ENCODE data around the gene SART3. TPM values are rescaled to one million over a fixed set of nuclear protein-coding genes. Genes with fewer than 3 reads are reported as not detected.

SART3 gene
- total and polyA plus RNA-seq, 2 of the 13 experiments (the other 11 are each of a cell fraction or from before 2014, with no cell fraction given), result 16.1 to 69.9 TPM

GRCh38 chr12:108479364-108480070 lies 81.5 kb downstream of the SART3 start (continued):
- TF ChIP-seq ZKSCAN8 (CRISPR knock-in tag; IDR thresholded peaks at IDR 0.05; ENCODE audit: borderline replicate concordance) (no peak), ZFP1 (CRISPR knock-in tag; IDR thresholded peaks at IDR 0.05) (no peak), PAX8 (CRISPR knock-in tag; IDR thresholded peaks at IDR 0.05; ENCODE audit: borderline replicate concordance) (no peak), ETV6 (CRISPR knock-in tag; conservative IDR thresholded peaks at IDR 0.05) (no peak)

DNA sequence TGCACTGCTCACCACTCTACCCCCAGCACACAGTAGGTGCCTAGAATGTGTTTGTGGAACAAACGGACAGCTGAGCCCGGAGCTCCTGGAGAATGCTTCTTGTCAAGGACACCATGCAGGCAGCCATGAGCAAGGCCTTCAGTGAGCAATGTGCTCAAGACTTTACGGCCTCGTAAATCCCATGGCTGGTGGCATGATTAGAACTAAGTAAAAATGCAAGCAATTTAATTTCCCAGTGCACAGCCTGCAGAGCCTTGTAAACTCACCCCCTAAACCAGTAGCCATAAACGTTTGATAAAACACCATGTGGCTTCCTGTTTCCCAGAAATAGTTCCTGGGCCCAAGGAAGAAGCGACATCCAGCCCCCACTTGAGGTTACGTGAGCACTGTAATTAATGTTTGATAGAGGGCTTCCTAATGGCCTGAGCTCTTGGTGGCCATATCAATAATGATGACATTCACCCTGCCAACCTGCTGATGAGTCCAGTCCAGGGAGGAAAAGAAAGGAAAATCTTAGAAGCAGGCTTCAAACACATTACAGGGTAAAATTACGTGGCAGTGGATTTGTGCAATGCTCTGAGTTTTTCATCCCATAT lies 82.3 kb downstream of the SART3 start:
- POLR2A ChIA-PET, result no interaction called here

More for the DNA sequence above, 82.3 kb downstream of the SART3 start:
- Histone ChIP-seq H3K27me3 (ENCODE audit: control insufficient read depth in 1 of 2, insufficient read depth in 2 of 2, low read length in 2 of 2) (0 out of 5 replicates have a peak, but pooled peaks cover 1 to 10% of the 10 kb centered on the region in 2 experiments), H3K79me2 (ENCODE audit: insufficient read depth, low read length) (no peaks in the 10 kb centered on the region), H3K4me3 (replicated peaks in 1 of 3; ENCODE audit: insufficient read depth in 1 of 3, low read depth in 2 of 3, low read length in 3 of 3) (no peak overlapping the region), H3K4me1 (ENCODE audit: insufficient read depth, low read length) (no peaks in the 10 kb centered on the region), H3K9me3 (ENCODE audit: low read length) (no peaks in the 10 kb centered on the region), H3K36me3 (replicated peaks in 1 of 2; ENCODE audit: control insufficient read depth in 1 of 2, insufficient read depth in 2 of 2, low read length in 2 of 2) (no peaks in the 10 kb centered on the region), H3K4me2 (ENCODE audit: low read depth, low read length) (no peak overlapping the region), H3K27ac (ENCODE audit: extremely low read length, insufficient read depth, low read length) (no peak overlapping the region), H4K20me1 (ENCODE audit: insufficient read depth, low read length) (no peaks in the 10 kb centered on the region), H3K9ac (ENCODE audit: insufficient read depth, low read depth, low read length) (no peak overlapping the region), H2AFZ (ENCODE audit: low read length) (no peak overlapping the region)
- ATAC-seq (no peak), FAIRE-seq (no peak), DNase-seq (ENCODE audit: low spot score) (no peak)
- in situ Hi-C loops (cut with HindIII; ENCODE audit: extremely low pct_ligation_motif_present, low pct_unique_long_range_greater_than_20kb), result no loop called here
- no peak for TF ChIP-seq ZNF431 (CRISPR knock-in tag; IDR thresholded peaks at IDR 0.05; ENCODE audit: borderline replicate concordance, low read depth)
- TF ChIP-seq MEF2D (CRISPR knock-in tag; IDR thresholded peaks at IDR 0.05), result no peak
- no peak for TF ChIP-seq ZNF333 (CRISPR knock-in tag; IDR thresholded peaks at IDR 0.05; ENCODE audit: borderline replicate concordance)
- TF ChIP-seq JARID2 (CRISPR knock-in tag; IDR thresholded peaks at IDR 0.05; ENCODE audit: insufficient replicate concordance), result no peak
- no peak for TF ChIP-seq ZKSCAN5 (CRISPR knock-in tag; IDR thresholded peaks at IDR 0.05)
- TF ChIP-seq ZNF607 (CRISPR knock-in tag; IDR thresholded peaks at IDR 0.05; ENCODE audit: borderline replicate concordance), result no peak
- no peak for TF ChIP-seq ZFY (CRISPR knock-in tag; IDR thresholded peaks at IDR 0.05)
- no peak for TF ChIP-seq MTERF4 (CRISPR knock-in tag; IDR thresholded peaks at IDR 0.05)
- TF ChIP-seq GATAD1 (CRISPR knock-in tag; IDR thresholded peaks at IDR 0.05), result no peak
- TF ChIP-seq NR2F6 (IDR thresholded peaks at IDR 0.05), result no peak
- TF ChIP-seq NR2F6 (CRISPR knock-in tag; IDR thresholded peaks at IDR 0.05), result no peak
- no peak for TF ChIP-seq CREB1 (IDR thresholded peaks at IDR 0.05)
- no peak for TF ChIP-seq CREB1 (CRISPR knock-in tag; IDR thresholded peaks at IDR 0.05)
- TF ChIP-seq, protein P1, sequence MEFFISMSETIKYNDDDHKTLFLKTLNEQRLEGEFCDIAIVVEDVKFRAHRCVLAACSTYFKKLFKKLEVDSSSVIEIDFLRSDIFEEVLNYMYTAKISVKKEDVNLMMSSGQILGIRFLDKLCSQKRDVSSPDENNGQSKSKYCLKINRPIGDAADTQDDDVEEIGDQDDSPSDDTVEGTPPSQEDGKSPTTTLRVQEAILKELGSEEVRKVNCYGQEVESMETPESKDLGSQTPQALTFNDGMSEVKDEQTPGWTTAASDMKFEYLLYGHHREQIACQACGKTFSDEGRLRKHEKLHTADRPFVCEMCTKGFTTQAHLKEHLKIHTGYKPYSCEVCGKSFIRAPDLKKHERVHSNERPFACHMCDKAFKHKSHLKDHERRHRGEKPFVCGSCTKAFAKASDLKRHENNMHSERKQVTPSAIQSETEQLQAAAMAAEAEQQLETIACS (CRISPR knock-in tag; IDR thresholded peaks at IDR 0.05), result no peak
- intact Hi-C loops (cut with micrococcal nuclease; ENCODE audit: unreplicated experiment), result no loop called here
- no TSS peak for BruUV-seq (replicated peaks)
- WGBS (ENCODE audit: low lambda C conversion rate), result 24% methylated on average over 8 of the region's 8 CpGs
- CTCF ChIA-PET (ENCODE audit: low intra/inter-chr PET ratio, low total read pairs), result no interaction called here

Data from HepG2 (cell line).